22Rv1 (cell line): Measurements from ENCODE around the gene SERPINE1.

Experiments
- H3K27ac ChIP-seq: fragments of 450-650 bp; 2 replicates; pipeline ENCODE4 v1.5.1; 2017
- ZFX ChIP-seq: fragments of 450-650 bp; IDR thresholded peaks from 2 replicates; pipeline ENCODE4 v1.6.1; 2017; ENCODE audit warnings: antibody characterized with exemption, borderline replicate concordance
- TF ChIP-seq, protein P1 (sequence below): fragments of 450-650 bp; IDR thresholded peaks from 2 replicates; pipeline ENCODE4 v1.5.1; 2017; ENCODE audit warnings: mild to moderate bottlenecking

SERPINE1 gene

DNA sequence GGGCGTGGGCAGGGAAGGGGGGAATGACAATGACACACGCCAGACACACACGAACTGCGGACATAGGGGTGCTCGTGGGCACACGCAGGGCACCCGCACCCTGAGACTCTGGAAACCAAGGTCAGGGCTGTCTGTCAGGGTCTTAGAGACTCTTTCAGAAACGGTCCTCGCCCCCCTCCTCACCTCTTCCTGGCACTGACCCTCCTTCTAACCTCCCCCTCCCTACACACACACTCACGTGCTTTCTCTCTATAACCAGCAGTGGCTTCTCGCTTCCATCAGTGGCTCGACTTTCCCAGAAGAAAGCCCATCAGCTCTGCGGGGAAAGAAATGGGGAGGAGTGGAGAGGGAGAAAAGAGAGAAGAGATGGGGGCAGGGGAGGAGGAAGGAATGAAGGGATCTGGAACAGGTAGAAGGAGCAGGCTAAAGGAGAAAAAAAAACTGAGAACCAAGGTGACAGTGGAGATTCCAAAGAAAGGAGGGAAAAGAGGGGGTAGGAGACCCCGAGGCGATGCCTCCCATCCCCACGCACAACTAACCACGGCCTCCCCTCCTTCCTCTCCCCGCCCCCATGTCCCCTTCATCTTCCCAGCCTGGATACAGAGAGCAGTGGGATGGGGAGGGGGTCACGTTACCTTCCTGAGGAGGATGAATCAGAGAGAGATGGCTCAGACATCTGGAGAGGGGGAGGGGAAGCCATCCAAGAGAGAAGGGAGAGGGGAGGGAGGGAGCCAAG lies 40.2 kb downstream of the SERPINE1 start:
- TF ChIP-seq ZFX, result no peak
- TF ChIP-seq, protein P1, sequence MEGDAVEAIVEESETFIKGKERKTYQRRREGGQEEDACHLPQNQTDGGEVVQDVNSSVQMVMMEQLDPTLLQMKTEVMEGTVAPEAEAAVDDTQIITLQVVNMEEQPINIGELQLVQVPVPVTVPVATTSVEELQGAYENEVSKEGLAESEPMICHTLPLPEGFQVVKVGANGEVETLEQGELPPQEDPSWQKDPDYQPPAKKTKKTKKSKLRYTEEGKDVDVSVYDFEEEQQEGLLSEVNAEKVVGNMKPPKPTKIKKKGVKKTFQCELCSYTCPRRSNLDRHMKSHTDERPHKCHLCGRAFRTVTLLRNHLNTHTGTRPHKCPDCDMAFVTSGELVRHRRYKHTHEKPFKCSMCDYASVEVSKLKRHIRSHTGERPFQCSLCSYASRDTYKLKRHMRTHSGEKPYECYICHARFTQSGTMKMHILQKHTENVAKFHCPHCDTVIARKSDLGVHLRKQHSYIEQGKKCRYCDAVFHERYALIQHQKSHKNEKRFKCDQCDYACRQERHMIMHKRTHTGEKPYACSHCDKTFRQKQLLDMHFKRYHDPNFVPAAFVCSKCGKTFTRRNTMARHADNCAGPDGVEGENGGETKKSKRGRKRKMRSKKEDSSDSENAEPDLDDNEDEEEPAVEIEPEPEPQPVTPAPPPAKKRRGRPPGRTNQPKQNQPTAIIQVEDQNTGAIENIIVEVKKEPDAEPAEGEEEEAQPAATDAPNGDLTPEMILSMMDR, result no peak
- H3K27ac ChIP-seq, result peak overlapping the region; percentile 100

DNA sequence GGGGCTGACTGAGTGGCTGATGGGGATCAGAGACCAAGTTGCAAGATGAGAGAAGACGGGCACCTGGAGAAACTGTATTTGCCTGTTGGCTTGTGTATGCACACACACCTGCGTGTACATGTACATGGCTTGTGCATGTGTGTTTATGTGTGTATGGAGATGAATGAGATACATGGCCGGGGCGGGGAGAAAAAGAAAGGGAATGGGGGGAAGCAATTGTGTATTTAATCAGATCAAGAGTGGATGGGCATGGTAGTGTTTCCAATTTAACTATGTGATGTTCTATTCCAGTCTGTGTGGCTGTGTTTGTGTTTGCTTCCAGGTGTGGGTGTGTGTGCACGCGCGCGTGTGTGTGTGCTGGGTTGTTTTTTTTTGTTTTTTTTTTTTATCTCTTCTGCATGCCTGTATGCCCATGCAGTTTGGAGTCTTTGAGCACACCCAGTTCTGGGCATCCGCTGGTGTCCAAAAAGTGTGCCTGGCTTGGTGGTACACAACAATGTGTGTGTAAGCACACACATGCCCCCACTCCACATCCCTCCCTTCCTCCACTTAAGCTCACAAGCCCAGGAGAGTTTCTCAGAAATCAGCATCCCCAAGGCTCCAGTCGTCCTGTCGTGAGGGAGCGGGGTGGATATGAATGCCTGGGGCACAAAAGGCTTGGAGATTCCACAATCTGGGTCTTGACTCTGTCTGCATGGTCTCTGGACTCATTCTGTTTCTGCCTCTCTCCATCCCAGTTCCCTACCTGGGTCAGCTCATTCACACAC lies 40.9 kb downstream of the SERPINE1 start:
- no peak for TF ChIP-seq ZFX
- TF ChIP-seq, protein P1, result no peak
- peak overlapping the region; percentile 100 for H3K27ac ChIP-seq

DNA sequence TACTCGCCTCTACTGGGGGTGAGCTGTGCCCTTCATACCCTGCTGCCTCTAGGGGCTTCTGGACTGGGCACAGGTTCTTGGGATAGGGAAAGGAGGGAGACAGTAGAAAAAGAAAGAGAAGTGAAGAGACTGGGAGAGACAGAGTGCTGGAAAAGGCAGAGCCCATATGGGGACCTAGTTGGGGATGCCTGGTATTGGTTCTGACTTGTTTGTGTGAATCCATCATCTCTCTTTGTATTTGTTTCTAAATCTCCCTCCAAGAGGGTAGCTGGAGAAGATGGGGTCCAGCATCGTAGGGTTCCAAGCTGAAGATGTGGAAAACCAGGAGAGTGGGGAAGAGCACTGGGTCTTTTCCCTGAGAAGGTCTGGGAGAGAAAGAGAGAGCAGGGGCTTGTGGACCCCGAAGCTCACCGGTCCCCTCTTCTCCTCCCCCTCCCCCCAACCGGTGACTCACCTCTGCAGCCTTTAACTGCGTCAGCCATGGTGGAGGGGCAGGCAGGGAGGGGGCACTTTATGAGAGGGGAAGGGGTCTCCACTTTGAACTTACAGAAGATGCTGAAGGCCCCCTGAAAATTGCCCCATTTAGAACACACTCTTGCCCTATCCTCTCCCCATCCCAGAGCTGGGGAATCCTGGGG lies 41.6 kb downstream of the SERPINE1 start:
- peak overlapping the region; percentile 100 for H3K27ac ChIP-seq
- TF ChIP-seq ZFX, result no peak
- TF ChIP-seq, protein P1, result no peak

DNA sequence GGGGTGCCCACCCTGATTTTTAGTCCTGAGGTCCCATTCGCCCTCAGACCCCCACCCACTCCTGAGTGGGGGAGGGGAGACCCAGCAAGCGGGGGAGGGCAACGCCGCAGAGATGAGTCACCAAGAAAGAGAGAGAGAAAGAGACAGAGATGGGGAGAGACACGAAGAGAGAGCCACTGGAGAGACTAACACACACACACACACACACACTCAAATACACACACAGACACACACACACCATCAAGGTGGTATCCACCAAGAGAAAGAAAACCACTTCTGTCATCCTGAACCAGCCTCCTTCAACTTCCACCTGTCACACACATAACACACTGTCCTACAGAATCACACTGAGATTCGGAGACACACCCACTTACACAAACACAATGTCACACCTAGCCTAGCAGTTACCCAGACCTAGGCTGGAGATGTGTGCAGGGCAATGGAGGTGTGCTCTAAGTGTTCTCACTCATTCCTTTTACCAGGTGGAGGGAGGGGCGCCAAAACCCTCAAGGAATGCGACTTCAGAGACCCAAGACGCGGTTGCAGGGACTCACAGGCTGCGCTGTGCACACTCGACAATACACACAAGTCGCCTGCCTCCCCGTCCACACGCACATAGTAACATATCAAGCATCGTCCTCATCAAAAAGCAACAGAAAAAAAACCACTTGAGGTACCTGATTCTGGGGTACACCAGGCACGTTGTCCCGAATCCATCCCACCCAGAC lies 42.4 kb downstream of the SERPINE1 start:
- TF ChIP-seq ZFX, result no peak
- TF ChIP-seq, protein P1, result no peak
- peak overlapping the region; percentile 38 for H3K27ac ChIP-seq

DNA sequence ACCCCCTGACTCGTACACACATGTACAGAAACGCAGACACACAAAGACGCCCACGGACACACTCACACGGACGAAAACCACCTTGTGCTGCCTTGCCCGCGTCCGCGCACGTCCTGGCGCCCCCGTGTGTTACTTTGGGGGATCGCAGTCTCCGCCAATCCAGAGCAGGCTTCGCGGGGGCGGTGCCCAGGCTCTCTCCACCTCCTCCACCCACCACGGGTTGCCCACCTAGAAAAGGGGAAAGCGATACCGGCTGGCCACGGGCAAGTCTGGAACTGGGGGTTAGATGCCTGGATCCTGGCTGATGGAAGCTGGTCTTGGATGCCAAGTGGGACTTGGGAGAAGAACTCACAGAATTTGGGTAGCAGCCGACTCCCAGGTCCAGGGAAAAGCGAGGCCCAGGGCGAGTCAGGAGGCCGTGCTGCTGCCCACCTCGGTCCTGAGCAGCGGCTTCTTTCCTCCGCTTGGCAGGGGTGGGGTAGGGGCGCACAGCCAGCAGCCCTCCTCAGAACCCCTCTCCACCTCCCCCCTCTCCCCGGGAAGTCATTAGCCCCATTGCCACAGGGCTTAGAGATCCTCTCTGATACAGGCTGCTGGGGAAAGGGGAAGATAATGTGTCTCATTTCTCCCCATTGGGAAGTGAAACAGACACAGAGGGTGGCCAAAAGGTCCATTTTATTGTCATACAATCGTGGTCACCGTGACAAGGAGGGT lies 43.1 kb downstream of the SERPINE1 start:
- H3K27ac ChIP-seq, result peak overlapping the region; percentile 38
- TF ChIP-seq, protein P1, result peak; percentile 100
- no peak for TF ChIP-seq ZFX

DNA sequence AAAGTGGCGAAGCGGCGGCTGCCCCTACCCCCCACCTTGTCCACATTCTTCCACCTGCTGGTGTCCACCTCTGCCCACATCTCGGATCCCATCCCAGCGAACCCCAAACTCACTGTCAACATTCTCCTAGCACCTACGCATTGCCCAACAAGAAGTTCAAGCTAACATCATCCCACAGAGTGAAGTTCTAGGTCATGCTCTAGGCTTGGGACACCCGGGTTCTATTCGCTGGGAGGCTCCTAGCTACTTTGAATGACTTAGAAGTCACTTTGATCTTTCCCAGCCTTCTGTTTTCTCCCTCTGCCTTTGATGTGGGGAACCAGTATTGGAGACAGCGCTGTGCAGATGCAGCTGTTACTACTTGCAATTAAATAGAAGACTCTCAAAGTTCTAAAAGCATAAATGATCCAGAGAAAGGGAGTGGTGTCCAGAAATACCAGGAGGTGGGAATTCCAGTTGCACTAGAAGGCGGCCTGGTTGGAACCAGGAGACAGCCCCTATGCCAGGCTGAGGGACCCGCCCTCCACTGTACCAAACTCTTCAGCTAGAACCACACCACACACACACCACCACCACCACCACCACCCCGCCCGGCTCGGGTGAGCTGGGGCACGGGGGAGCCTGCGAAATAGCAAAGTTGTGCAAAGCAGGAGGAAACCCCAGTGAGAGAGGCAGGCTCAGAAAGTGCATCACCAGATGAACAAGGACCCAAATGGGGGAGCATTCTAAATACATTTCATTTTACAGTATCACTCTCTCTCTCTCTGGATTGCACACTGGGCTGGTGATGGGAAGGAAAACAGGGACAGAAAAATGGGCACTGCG lies 43.9 kb downstream of the SERPINE1 start:
- no peak for TF ChIP-seq ZFX
- TF ChIP-seq, protein P1, result no peak
- H3K27ac ChIP-seq, result 0 out of 2 replicates have a peak overlapping the region, but pooled peaks have one; percentile 8
